Erythroblast (primary cell): ENCODE results near the gene LHFPL3.

Experiments
- GATA1 ChIP-seq: IDR thresholded peaks from 2 replicates; pipeline ENCODE4 v1.6.1; 2011; ENCODE audit warnings: low read depth, mild to moderate bottlenecking, control low read depth, low read length, moderate library complexity
- POLR2A ChIP-seq: IDR thresholded peaks from 2 replicates; pipeline ENCODE4 v1.6.1; 2011; ENCODE audit warnings: mild to moderate bottlenecking, low read length

DNA sequence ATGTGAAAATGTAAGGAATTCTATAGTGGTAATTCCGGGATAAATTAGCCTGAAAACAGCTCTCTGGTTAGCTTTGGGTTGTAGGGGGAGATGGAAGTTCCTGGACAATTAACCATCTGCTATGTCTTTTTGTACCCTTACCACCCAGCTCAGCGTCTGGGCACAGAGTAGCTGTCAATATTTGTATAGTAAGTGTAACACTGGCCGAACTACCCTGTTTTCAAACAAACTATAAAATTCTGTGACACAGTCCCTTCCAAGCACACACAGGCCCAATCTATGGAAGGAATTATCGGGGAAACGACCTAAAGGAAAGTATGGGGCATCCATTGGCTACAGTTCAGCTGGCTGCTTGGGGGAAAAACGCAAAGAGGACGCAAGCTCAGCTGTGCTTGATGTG, 869 bp upstream of the LHFPL3 start:
- no peak for TF ChIP-seq POLR2A
- no peak for TF ChIP-seq GATA1
